ENCODE data around the gene SARDH. TPM values are rescaled to one million over a fixed set of nuclear protein-coding genes. Genes with fewer than 3 reads are reported as not detected.
"Not testable (repeated sequence)": the region's sequence is repeated elsewhere in the genome, so short reads cannot be mapped to it uniquely, and the experiment has no call there.

SARDH gene
- total RNA-seq, 1 donor from 2014 or later: 2.6 TPM

DNA sequence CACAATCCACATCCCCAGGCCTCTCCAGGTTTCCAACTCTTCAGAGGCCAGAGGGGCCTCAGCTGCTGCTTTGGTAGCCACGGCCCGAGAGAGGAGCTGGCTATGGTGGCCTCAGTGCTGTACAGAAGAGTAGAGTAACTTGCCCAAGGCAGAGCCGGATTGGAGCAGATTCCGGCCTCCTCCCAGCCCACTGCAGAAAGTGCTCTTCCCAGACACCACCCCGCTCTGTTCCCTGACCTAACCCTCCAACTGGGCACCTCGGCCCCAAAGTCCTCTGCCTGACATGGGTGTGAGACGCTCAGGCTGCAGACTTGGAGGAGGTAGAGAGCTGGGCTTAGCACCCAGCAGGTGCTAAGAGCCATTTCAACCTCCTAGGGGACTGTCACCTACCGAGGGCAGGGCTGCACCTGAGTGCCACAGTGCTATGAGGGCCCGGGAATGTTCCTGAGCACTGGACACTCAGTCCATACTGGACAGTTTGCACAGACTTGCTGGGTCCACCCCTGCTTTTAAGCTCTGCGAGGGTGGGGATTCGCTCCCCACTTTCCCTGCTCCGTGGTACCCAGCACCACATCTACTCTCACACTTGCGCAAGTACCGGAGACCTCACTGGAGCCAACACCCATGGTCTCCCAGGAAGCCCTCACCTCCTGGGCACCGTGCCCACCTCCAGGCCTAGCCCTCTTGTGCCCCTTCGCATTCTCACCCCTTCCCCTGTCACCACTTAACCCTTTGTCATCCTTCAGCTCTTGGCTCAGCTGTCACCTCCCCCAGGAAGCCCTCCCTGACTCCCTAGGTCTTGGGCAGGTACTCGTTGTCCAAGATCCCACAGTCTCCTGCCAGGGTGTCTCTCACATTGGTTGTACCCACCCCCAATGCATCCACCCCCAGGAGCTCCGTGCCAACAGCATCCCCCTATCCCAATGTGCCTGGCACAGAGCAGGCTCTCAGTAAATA is 52.2 kb downstream of the SARDH start:
- no peak for DNase-seq

DNA sequence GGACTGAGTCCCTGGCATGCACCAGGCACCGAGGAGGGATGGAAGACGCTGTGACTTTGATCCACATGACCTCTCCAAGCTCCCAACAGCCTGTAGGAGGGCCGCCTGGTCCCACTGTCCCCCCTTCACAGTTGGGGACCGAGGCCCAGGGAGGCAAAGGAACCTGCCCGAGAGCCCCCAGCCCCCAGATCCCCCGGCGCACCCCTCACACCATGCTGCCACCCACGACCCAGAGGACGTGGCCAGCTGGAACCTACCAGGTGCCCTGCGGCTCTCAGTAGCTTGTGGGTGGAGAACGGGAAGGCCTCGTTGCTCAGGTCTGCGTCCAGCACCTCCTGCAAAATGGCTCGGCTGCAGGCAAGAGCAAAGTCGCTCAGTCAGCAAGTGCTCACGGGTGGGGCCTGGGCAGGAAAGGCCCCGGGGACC is 53.2 kb downstream of the SARDH start:
- DNase-seq: no peak

DNA sequence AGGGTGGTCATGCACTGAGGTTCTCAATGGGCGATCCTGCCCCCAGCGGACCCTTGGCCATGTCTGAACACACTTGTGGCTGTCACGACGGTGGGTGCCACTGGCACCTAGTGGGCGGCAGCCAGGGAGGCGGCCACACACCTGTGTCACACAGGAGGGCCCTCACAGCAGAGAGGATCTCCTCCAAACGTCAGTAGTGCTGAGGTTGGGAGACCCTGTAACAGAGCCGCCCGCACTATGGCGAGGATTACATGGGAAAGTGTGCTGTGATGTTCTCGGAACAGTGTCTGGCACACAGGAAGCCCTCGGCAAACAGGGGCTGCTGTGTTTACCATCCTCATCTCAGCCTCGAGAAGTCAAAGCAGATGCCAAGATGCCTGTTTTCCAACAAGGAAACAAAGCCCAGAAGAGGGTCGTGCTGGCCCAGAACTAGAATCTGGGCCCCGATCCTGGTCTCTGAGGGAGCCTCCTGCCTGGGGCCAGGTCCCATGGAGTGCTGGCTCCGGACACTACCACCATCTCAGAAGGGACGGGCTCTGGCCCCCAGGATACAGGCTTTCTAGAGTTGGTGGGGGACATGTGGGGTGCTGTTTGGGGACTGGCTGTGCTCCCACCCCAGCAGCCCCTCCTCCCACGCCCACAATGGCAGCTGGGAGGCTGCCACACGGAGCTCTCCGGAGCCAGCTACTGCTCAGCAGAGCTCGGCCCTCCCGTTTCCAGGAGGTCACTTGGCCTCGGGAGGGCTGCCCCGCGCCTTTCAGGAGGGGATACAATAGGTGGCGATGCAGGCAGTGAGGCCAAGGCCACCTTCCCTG is 53.8 kb downstream of the SARDH start:
- no peak for DNase-seq

DNA sequence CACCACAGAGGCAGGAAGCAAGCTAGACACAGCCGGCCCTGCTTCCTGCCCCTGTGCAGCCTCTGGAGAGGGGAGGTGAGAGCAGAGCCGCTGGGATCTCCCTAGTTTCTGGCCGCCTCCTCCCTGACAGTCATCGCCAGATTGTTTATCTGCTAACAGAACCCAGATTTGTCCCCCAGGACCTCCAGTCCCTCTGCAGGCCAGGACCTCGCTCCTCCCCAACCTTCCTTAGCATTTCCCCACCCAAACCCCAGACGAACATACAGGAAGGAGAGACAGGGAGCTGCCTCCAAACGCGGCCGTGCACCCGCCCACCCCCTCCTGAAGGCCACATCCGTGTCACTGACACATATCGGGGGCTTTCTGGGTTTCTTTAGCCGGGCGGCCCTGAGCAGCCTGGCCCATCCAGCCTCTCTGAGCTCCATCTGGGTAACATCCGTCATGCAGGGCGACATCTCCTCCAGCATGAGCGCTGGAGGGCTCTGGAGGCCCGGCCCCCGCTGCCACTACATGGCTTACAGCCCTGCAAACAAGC is 54.5 kb downstream of the SARDH start:
- DNase-seq: peak; percentile 38

DNA sequence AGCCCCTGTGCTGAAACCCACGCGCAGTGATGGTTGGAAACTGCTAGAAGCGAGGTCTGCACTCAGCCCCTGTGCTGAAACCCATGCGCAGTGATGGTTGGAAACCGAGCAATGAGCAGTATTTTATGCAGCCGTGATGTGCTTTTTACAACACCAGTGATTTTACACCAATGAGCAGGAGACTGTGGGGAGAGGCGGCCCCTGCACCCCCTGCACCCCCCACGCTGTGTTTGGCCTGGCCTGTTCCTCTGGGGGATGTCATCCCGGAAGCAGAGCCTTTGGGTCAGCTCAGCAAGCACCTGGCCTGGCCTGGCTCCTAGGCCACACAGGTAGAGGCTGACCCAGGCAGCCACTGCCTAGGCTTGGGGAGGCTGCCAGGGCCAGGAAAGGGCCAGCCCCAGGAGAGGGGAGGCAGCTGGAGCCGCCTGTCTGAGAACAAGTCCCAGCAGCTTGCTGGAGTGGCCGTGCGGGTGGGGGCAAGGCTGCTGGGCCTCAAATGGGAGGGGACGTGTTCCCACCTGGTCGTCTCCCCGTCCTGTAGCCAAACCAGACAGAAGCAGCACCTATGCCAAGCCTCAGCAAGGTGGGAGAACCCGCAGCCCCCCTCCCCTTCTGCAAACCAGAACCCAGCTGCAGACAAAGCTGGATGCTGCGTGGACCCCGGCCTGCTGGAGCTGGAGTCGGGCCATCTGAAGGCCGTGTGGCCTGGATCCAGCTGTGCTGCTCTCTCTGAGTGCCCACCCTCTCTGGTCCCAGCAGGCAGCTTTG is 55.1 kb downstream of the SARDH start:
- DNase-seq: no peak

DNA sequence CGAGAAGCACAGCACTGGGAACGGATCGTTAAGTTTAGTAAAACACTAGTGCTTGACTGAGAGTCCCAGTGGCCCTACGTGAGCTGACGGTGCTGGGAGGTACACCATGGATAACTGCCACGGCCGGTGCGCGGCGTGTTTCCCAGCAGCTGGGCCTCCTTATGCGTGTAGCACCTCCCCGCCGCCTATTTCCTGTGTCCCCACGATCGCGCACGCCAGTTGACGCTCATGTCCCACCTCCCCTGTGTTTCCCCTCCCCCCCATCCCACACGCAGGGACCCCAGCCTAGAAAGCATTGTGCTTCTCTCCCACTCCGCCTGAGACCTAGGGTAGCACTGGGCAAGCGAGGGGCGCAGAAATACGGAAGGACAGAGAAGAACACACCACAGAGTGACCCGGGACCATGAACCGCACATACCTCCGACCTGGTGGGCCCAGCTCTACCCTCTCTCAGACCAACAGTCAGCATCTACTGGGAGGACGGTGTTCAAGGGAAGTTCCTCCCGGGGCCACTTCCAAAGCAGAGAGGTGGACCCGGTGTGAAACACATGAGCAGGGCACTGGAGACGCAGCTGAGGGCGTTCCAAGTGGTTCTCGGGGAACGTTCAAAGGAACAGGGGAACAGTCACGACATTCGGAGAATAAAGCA is 56.4 kb downstream of the SARDH start:
- DNase-seq: no peak

DNA sequence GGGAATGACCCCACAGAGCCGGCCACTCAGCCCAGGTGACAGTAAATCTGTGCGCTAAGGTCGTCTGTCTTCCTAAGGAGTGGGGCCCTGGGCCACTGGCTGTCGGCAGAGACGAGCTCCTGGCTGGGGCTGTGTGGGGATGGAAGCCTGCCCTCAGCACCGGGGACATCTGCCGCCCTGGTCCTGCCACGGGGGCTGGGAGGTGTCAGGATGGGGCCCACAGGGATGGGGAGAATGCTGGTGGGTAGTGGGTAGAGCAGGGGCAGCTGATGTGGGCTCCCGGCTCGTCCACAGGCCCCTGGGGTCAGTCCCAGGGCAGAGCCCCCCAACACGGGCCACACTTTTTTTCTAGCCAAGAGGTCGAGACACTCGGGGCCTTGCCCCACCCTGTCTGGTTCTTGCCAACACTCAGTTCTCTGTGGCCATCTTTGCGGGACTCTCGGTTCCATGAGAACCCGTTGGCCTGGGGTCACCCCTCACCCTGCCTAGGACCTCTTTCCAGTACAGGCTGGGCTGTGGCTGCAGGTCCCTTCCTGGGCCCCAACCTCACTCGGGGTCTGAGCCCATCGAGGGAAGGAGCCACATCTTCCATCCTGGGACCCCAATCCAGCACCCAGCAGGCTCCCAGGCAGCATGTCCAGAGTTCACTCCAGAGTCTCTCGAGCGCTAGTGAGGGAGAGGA is 57.0 kb downstream of the SARDH start:
- no peak for DNase-seq

DNA sequence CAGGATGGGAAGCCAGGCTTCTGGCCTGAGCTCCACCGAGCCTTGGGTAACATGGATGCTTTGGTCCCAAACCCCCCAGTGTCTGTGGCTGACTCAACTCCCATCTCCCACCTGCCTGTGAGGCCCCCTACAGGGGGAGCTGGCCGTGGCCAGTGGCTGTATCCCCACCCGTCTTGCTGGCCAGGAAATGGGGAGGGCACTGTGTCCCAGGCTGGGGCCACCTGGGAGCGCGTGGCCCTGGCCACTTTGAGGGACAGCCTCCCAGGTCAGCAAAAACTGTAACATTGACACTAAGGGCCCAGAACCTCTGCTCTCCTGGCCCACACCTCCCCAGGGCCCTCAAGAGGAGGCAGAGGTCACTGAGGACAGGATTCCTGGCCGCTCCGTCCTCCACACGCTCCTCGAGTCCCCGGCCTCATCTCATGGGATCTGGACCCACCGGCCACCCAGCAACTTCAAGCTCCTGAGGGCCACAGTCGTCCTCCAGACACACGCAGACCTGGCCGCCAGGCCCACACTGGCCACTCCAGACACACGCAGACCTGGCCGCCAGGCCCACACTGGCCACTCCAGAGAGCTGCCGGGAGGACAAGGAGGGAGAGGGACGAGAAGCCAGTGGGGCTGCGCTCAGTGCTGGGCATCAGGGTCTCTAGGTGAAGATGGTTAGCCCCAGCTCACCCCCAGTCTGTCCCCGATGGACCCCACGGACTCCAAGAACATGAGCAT is 57.7 kb downstream of the SARDH start:
- no peak for DNase-seq

DNA sequence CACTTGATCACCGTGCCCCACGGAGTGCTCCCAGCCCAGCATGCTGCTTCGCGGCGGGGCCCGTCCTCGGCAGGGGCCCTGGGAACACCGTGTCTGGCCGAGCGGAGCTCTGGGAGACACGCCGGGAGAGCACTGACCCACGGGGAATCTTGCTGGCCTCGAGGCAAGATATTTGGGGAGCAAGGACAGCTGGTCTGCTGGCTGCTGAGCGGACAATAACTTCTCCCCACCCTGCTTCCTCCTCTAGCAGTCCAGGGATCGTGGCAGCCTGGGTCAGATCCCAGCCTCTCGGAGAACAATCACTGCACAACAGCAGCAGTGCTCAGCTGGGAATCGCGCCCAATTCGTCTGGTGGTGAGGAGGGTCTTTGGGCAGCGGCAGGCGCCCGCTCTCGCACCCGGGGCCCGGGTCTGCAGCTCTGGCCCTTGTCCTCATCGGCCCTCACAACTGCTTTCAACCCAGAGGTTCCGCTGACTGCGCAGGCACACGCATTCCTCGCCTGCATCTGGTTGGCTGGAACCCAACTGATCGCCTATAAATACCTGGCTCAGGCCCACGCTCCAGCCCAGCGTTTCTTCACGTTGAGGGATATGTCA is 58.6 kb downstream of the SARDH start:
- peak; percentile 44 for DNase-seq

DNA sequence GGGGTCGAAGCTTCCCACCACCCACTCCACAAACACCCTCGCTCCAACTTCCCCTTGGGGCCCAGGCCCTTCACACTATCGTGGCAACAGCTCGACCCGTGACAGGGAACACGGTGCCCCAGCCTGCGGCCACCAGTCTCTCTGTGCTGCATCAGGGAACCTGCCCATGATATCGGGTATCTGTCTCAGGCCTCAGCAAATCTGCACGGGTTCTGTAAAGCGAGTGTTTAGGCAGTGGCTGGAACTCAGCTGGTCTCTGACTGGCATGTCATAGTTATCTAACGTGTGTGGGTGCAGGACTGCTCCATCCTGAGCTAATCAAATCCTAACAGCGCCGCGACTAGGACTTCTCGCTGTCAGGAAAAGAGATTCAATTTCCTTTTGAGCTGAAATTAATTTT is 59.1 kb downstream of the SARDH start:
- DNase-seq: no peak

DNA sequence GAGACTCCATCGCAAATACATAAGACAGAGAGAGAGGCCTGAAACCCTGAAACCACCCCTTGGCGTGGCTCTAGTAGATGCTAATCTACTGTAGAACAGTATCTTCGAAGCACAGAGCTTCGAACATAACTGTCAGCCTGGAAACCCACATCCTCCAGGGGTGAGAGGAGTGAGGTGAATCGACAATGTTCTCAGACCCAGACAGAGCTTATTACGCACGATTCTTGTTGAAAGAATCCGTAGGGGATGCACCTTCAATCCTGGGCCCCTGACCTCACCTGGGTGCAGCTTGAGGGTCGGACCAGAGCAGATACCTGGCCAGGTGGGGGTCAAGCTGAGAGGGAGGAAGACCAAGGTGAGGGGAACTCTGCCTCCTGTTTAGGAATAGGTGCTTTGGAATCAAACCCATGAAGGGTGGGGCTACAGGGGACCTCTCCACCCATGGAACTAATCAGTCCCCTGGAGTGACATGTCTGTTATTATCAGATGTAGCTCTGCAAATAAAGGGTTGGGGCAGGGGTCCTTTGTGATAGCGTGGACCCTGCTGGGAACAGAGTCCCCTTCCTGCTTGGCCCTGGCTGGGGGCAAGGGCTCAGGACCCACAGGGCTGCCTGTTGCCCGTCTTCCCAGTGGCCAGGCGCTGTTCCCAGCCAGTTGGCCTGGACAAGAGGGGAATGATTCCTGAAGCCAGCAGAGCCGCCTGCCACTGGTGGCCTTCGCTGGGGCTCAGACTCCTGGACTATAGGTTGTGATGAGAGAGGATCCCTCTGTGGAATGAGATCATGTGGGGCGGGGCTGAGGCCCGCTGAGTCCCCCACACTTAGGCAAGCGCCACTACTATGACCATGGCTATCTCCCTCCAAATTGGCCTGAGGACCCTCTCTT is 60.8 kb downstream of the SARDH start:
- DNase-seq: no peak

DNA sequence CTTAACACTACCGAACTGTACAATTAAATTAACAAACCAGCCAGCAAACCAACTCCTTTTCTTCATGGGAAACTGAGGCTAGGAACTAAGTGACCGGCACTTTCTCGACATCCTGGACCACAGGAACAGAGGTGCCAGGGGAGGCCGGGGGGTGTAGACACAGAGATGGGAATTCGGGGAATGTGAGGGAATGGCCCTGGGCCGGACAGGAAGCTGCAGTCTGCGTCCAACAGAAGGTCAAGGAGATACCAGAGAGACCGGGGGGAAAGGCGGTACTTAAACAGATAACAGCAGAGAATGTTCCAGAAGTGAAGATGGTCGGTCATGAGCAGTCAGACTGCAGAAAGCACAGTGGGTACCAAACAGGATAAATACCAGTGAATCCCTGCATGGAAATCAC is 61.7 kb downstream of the SARDH start:
- no peak for DNase-seq

DNA sequence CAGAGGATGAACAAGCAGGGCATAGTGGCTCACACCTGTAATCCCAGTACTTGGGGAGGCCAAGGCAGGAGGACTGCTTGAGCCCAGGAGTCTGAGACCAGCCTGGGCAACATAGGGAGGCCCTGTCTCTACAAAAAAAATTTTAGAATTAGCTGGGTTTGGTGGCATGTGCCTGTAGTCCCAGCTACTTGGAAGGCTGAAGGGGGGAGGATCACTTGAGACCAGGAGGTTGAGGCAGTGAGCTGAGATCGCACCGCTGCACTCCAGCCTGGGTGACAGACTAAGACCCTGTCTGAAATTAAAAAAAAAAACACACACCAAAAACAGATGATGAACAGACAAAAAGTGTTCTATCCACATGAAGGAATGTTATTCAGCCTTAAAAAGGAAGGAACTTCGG is 62.4 kb downstream of the SARDH start:
- DNase-seq: not testable (repeated sequence)

DNA sequence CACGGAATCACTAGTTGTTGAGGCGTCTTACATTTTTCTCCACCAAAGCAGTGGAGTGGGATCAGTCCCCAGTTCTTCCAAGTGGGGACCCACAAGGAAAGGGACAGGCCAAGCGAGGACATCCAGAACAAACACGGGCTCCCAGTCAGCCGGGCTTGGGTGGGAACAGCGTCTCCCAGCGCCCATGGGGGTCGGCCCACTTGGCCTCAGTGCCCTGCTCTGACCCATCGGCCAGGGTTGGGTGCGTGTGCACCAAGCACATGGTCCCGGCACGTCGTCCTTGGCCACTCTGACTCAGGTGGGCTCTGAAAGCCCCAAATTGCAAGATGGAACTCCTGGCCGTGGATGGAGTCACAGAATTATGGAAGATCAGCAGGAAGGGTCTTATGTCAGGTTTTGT is 64.1 kb downstream of the SARDH start:
- DNase-seq: no peak

DNA sequence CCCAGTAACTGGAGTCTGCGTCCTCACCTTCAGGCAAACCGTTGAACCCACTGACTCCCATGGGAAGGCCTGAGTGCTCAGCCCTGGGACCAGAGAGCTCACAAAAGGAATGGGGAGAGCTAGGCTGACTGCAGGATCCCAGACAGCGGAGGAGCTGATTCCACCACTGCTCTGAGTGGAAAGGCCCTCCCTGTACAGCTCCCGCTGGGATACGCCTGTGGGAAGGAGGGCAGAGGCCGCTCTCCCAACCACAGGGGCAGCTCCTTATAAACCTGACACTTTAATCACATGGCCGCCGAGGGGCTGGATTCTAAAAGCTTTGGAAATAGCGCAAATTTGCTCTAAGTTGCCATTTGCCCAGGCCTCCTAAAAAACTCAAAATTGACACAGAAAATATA is 64.9 kb downstream of the SARDH start:
- DNase-seq: no peak

DNA sequence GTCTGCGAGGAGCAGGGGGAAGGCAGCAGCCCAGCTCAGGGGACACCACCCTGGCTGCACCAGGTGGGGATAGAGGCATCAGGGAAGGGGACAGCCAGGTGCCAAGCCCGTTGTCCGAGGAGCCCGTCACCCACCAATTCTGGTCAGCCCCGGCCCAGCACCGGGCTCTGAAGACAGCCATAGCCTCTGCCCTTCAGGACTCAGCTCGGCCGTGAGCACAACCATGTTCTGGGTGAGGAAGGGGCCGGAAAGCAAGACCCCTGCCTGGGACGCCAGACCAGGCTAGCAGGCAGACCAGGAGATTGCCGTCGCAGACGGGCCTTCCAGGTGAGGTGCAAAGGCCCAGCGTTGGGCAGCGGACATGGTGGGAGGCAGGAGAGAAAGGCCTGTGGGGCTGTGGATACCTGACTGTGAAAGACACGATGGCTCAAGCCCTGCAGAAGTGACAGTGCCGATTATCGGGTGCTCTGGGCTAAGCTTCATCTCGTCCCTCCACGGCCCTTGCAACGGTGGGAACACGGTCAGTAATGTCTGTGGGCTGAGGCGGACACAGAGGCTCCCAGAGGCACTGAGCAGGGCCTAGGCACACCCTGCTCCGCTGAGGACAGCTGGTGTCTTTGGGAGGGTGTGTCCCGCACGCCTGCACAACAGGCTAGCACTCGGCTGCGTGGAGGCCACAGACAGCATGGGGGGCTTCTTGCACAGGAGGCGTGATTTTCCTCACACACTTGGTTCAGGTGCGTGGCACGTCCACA is 65.5 kb downstream of the SARDH start:
- DNase-seq: no peak

DNA sequence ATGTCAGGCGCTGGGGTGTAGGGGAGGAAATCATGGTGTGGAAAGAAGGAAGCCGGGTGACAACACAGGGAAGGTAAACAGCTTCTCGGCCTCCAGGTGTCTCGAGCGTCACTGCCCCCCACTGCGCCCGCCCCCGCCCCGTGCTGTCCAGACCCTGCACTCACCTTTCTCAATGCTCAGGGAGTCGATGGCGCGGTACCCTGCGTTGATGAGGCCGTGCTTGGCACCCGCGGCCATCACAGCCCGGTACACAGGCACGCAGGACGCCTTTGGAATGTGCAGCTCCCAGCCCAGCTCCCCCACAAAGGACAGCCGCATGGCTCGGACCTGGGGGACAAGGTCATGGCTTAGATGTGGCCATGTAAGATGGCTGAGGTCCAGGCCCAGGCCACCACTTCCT is 66.8 kb downstream of the SARDH start:
- no peak for DNase-seq

DNA sequence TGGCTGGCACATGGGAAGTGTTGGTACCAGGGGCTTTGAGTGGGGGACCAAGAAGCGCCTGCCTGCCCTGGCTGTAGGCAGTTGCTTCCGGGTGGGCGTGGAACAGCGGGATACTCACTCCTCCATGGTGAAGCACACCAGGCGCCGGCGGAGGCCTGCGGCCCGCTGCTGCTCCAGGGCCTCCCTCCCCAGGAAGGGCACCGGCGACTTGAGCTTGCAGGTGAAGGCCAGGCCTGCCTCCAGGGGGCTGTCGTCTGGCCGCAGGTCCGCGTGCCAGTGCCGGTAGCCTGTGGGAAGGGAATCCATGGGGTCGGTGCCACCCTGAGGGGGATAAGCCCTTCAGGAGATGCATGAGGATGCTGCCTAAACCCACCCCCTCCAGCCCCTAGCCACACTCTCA is 67.7 kb downstream of the SARDH start:
- DNase-seq: no peak
